Measurements from ENCODE around the gene ARAP1.

Gene ARAP1

DNA sequence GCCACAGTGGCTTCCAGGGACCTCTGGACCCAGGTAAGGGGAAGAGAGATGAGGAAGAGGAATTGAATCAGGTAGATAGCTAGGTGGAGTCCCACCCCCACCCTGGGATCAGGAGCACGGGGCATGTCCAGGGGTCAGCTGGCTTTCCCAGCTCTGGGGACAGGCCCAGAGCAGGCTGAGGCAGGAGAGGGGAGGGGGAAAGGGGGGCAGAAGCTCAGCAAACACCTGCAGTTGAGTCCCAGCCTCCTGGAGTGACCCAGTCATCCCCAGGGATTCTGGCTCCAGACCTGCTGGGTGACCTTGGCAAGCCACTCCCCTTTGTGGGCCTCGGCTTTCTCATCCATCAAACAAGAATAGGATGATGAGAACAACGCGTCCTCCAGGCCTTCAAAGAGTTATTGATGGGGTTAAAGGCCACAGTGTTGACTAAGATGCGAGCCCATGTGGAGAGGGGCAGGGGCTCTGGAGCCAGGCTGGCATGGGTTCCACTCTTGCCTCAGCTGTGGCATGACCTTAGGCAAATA lies 25.6 kb upstream of the ARAP1 start:
- no peak overlapping the region for H3K27ac ChIP-seq (replicated peaks)
- H3K4me3 ChIP-seq (replicated peaks; ENCODE audit: insufficient read depth, low read length) = no peak overlapping the region
- H3K27me3 ChIP-seq (ENCODE audit: insufficient read depth, poor library complexity, severe bottlenecking) = peaks cover 5% of the 10 kb centered on the region
- TF ChIP-seq GABPA (IDR thresholded peaks at IDR 0.05; ENCODE audit: low read depth) = no peak
- TF ChIP-seq POLR2AphosphoS5 (IDR thresholded peaks at IDR 0.05; ENCODE audit: low read depth) = no peak
- TF ChIP-seq SPI1 (IDR thresholded peaks at IDR 0.05; ENCODE audit: borderline replicate concordance, low read depth) = no peak
- TF ChIP-seq, protein P1, sequence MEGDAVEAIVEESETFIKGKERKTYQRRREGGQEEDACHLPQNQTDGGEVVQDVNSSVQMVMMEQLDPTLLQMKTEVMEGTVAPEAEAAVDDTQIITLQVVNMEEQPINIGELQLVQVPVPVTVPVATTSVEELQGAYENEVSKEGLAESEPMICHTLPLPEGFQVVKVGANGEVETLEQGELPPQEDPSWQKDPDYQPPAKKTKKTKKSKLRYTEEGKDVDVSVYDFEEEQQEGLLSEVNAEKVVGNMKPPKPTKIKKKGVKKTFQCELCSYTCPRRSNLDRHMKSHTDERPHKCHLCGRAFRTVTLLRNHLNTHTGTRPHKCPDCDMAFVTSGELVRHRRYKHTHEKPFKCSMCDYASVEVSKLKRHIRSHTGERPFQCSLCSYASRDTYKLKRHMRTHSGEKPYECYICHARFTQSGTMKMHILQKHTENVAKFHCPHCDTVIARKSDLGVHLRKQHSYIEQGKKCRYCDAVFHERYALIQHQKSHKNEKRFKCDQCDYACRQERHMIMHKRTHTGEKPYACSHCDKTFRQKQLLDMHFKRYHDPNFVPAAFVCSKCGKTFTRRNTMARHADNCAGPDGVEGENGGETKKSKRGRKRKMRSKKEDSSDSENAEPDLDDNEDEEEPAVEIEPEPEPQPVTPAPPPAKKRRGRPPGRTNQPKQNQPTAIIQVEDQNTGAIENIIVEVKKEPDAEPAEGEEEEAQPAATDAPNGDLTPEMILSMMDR (IDR thresholded peaks at IDR 0.05; ENCODE audit: insufficient read depth, low read length) = no peak
- TF ChIP-seq, protein P2, sequence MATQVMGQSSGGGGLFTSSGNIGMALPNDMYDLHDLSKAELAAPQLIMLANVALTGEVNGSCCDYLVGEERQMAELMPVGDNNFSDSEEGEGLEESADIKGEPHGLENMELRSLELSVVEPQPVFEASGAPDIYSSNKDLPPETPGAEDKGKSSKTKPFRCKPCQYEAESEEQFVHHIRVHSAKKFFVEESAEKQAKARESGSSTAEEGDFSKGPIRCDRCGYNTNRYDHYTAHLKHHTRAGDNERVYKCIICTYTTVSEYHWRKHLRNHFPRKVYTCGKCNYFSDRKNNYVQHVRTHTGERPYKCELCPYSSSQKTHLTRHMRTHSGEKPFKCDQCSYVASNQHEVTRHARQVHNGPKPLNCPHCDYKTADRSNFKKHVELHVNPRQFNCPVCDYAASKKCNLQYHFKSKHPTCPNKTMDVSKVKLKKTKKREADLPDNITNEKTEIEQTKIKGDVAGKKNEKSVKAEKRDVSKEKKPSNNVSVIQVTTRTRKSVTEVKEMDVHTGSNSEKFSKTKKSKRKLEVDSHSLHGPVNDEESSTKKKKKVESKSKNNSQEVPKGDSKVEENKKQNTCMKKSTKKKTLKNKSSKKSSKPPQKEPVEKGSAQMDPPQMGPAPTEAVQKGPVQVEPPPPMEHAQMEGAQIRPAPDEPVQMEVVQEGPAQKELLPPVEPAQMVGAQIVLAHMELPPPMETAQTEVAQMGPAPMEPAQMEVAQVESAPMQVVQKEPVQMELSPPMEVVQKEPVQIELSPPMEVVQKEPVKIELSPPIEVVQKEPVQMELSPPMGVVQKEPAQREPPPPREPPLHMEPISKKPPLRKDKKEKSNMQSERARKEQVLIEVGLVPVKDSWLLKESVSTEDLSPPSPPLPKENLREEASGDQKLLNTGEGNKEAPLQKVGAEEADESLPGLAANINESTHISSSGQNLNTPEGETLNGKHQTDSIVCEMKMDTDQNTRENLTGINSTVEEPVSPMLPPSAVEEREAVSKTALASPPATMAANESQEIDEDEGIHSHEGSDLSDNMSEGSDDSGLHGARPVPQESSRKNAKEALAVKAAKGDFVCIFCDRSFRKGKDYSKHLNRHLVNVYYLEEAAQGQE (IDR thresholded peaks at IDR 0.05; ENCODE audit: insufficient replicate concordance, low read depth) = no peak
- DNase-seq (ENCODE audit: low read depth in 1 of 2, low spot score in 1 of 2) = no peak

DNA sequence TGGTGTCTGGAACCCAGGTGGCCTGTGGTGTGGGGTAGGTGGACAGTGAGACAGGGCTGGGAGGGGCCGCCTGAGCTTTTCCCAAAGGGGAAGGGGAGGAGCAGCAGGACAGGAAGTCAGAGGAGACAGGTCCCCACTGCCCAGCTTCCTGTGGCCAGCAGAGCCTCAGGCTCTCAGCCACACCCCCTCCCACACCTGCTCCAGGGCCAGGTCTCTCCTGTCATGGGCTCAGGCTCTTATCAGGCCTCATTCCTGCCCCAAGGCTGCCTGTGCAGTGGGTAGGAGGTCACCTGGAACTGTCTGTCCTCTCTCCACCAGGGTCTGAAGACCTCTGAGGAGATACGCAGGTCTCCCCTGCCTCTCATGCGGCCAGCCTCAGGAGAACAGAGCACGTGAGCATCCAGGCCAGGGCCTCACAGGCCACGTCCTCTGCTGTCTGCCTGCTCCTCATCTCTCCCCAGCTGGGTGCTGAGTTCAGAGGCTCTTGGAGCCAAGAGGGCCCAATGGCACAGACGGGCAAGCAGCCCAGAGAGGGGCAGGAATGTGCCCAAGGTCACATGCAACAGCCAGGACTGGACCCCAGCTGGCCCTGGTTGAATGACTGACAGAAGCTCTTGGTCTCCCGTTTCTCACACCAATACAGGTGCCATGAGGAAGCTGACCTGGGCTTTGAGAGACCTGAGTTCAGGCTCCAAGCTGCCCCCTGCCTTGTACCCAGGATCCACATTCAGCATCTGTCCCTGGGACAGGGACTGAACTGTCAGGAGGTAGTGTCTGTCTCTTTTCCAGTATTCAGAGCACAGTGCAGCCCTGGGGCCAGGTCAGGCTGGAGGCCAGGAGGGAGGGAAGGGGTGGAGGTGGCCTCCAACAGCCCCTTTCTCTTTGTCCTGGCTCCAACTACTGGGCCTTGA lies 24.9 kb upstream of the ARAP1 start:
- TF ChIP-seq SPI1 (IDR thresholded peaks at IDR 0.05; ENCODE audit: borderline replicate concordance, low read depth) (no peak), POLR2AphosphoS5 (IDR thresholded peaks at IDR 0.05; ENCODE audit: low read depth) (no peak), GABPA (IDR thresholded peaks at IDR 0.05; ENCODE audit: low read depth) (no peak)
- TF ChIP-seq, protein P1 (IDR thresholded peaks at IDR 0.05; ENCODE audit: insufficient read depth, low read length) = no peak
- TF ChIP-seq, protein P2 (IDR thresholded peaks at IDR 0.05; ENCODE audit: insufficient replicate concordance, low read depth) = no peak
- no peak for DNase-seq (ENCODE audit: low read depth in 1 of 2, low spot score in 1 of 2)
- Histone ChIP-seq H3K27me3 (ENCODE audit: insufficient read depth, poor library complexity, severe bottlenecking) (peaks cover 5% of the 10 kb centered on the region), H3K4me3 (replicated peaks; ENCODE audit: insufficient read depth, low read length) (no peak overlapping the region), H3K27ac (replicated peaks) (no peak overlapping the region)

DNA sequence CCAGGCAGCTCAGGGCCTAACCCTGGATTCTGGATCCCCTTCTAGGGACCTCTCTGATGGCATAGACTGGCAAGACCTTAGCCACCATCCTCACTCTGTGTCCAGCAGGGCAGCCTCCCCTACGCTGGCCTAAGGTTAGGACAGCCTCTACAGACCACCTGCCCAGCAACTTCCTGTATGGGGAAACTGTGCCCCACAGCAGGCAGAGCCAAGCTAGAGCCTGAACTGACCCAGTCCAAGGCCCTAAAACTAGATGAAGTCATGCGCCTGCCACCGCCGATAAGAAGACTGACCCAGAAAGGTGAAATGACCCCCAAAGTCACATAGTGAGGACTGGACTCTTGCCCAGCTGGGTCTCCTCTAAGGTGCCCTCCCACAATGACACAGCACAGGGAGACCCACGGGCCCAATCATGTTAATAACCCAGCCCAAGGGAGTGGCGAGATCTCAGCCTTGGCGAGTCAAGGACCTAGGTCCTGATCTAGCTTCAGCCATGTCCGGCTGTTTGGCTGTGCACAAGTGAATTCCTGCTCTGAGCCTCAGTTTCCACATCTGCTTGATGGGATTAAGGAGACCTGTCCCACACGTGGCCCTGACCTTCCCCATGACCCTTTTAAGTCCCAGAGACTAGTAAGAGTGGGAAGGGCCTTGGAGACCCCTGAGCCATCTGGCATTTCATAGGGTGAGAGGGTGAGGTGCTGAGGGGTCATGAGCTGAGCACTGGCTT lies 24.1 kb upstream of the ARAP1 start:
- peaks cover 5% of the 10 kb centered on the region for H3K27me3 ChIP-seq (ENCODE audit: insufficient read depth, poor library complexity, severe bottlenecking)
- H3K4me3 ChIP-seq (replicated peaks; ENCODE audit: insufficient read depth, low read length) = no peak overlapping the region
- TF ChIP-seq, protein P2 (IDR thresholded peaks at IDR 0.05; ENCODE audit: insufficient replicate concordance, low read depth) = no peak
- TF ChIP-seq GABPA (IDR thresholded peaks at IDR 0.05; ENCODE audit: low read depth) = no peak
- TF ChIP-seq, protein P1 (IDR thresholded peaks at IDR 0.05; ENCODE audit: insufficient read depth, low read length) = no peak
- no peak for TF ChIP-seq POLR2AphosphoS5 (IDR thresholded peaks at IDR 0.05; ENCODE audit: low read depth)
- TF ChIP-seq SPI1 (IDR thresholded peaks at IDR 0.05; ENCODE audit: borderline replicate concordance, low read depth) = no peak
- DNase-seq (ENCODE audit: low read depth in 1 of 2, low spot score in 1 of 2) = no peak
- no peak overlapping the region for H3K27ac ChIP-seq (replicated peaks)
